HFFc6 (cell line): ENCODE measurements around the gene CLEC20A. TPM values are rescaled to one million over a fixed set of nuclear protein-coding genes. Genes with fewer than 3 reads are reported as not detected.

Experiments used
- DNase-seq: peaks from one replicate; pipeline ENCODE4 v3.0.0-alpha.2; 2018
- H3K27ac Mint-ChIP-seq: 2 replicates; pipeline ENCODE4 v1.8.0; 2020; ENCODE audit warnings: mild to moderate bottlenecking, mixed read lengths
- H3K27me3 Mint-ChIP-seq: 2 replicates; pipeline ENCODE4 v1.8.0; 2021; ENCODE audit warnings: mild to moderate bottlenecking, moderate library complexity, mixed read lengths; ENCODE audit not compliant: insufficient read depth
- H3K36me3 Mint-ChIP-seq: 2 replicates; pipeline ENCODE4 v1.8.0; 2021; ENCODE audit warnings: low read depth, mixed read lengths
- H3K4me1 Mint-ChIP-seq: 2 replicates; pipeline ENCODE4 v1.8.0; 2020; ENCODE audit warnings: low read depth, mixed read lengths
- H3K4me3 Mint-ChIP-seq: 2 replicates; pipeline ENCODE4 v1.8.0; 2020; ENCODE audit warnings: mild to moderate bottlenecking, moderate library complexity, mixed read lengths
- H3K9me3 Mint-ChIP-seq: 2 replicates; pipeline ENCODE4 v1.8.0; 2020; ENCODE audit warnings: mild to moderate bottlenecking, mixed read lengths
- CTCF ChIP-seq: fragments of 200-600 bp; sonication (generic); IDR thresholded peaks from 2 replicates; pipeline ENCODE4 v1.5.0; 2021; ENCODE audit warnings: antibody characterized with exemption, mild to moderate bottlenecking
- total RNA-seq, 6 experiments: library from RNA; stranded (reverse); fragmentation: NEBNext Ultra II Directional; extraction: Animal tissue kit (Norgen Biotek cat#: 25700); gene quantifications; 2 replicates in 1 of 6; 3 replicates in 5 of 6; pipeline ENCODE4 v1.2.3, GENCODE V29; 2021

CLEC20A gene
- total RNA-seq, 6 experiments from 2014 or later: not detected

- DNase-seq: peak; percentile 55
- Mint-ChIP-seq H3K4me3 (peak overlapping the region; percentile 63), H3K27me3 (peaks cover 1% of the 10 kb centered on the region), H3K4me1 (peaks cover 46% of the 10 kb centered on the region), H3K27ac (peak overlapping the region; percentile 78), H3K9me3 (no peaks in the 10 kb centered on the region), H3K36me3 (peaks cover 30% of the 10 kb centered on the region)
- no peak for TF ChIP-seq CTCF
Measured at GRCh38 chr1:178451529-178451928, 45.2 kb downstream of the CLEC20A start.

- Mint-ChIP-seq H3K27me3 (peaks cover 1% of the 10 kb centered on the region), H3K9me3 (no peaks in the 10 kb centered on the region), H3K36me3 (peaks cover 26% of the 10 kb centered on the region), H3K4me3 (no peak overlapping the region; the same call in 1 of the 2 replicates), H3K27ac (peak overlapping the region; percentile 5; the same call in 1 of the 2 replicates), H3K4me1 (peaks cover 41% of the 10 kb centered on the region)
- no peak for DNase-seq
- TF ChIP-seq CTCF: no peak
Measured at GRCh38 chr1:178450871-178451270, 45.9 kb downstream of the CLEC20A start.

GRCh38 chr1:178442925-178443324 is 53.8 kb downstream of the CLEC20A start:
- TF ChIP-seq CTCF: no peak
- no peak overlapping the region for H3K4me3 Mint-ChIP-seq
- peaks cover 54% of the 10 kb centered on the region for H3K36me3 Mint-ChIP-seq
- no peaks in the 10 kb centered on the region; the same call in none of the 2 replicates for H3K27me3 Mint-ChIP-seq
- H3K4me1 Mint-ChIP-seq: peaks cover 13% of the 10 kb centered on the region
- no peak overlapping the region for H3K27ac Mint-ChIP-seq
- no peaks in the 10 kb centered on the region for H3K9me3 Mint-ChIP-seq
- no peak for DNase-seq

- no peak for DNase-seq
- peaks cover 19% of the 10 kb centered on the region for H3K4me1 Mint-ChIP-seq
- no peak for TF ChIP-seq CTCF
- H3K4me3 Mint-ChIP-seq: no peak overlapping the region
- peaks cover 34% of the 10 kb centered on the region for H3K36me3 Mint-ChIP-seq
- H3K27ac Mint-ChIP-seq: no peak overlapping the region
- H3K27me3 Mint-ChIP-seq: no peaks in the 10 kb centered on the region; the same call in 1 of the 2 replicates
- H3K9me3 Mint-ChIP-seq: no peaks in the 10 kb centered on the region
Measured at GRCh38 chr1:178438432-178438831, 58.3 kb downstream of the CLEC20A start.

GRCh38 chr1:178436899-178437298 is 59.9 kb downstream of the CLEC20A start:
- Mint-ChIP-seq H3K4me1 (peaks cover 19% of the 10 kb centered on the region), H3K9me3 (no peaks in the 10 kb centered on the region), H3K4me3 (no peak overlapping the region), H3K27me3 (no peaks in the 10 kb centered on the region; the same call in 1 of the 2 replicates), H3K36me3 (peaks cover 21% of the 10 kb centered on the region), H3K27ac (no peak overlapping the region)
- no peak for DNase-seq
- no peak for TF ChIP-seq CTCF

- Mint-ChIP-seq H3K4me1 (peaks cover 19% of the 10 kb centered on the region), H3K36me3 (peaks cover 9% of the 10 kb centered on the region; the same call in 1 of the 2 replicates), H3K9me3 (no peaks in the 10 kb centered on the region), H3K27me3 (no peaks in the 10 kb centered on the region), H3K4me3 (no peak overlapping the region), H3K27ac (no peak overlapping the region)
- DNase-seq: no peak
- no peak for TF ChIP-seq CTCF
Measured at GRCh38 chr1:178434899-178435435, 61.8 kb downstream of the CLEC20A start.
